ENCODE results near the gene TCIRG1.

TCIRG1 gene

GRCh38 chr11:68096962-68097361, 58.1 kb downstream of the TCIRG1 start:
- no peak for DNase-seq
- intact Hi-C loops (cut with DNase I; ENCODE audit: low total_unique reads) = no loop called here
- no peaks in the 10 kb centered on the region for H3K4me1 ChIP-seq
- H3K4me3 ChIP-seq = no peak overlapping the region
- no peak overlapping the region for H3K27ac ChIP-seq
- H3K27me3 ChIP-seq = no peaks in the 10 kb centered on the region
- H3K9me3 ChIP-seq = no peaks in the 10 kb centered on the region
- H3K36me3 ChIP-seq = no peaks in the 10 kb centered on the region
- TF ChIP-seq CTCF (IDR thresholded peaks at IDR 0.05) = no peak

- intact Hi-C loops (cut with DNase I; ENCODE audit: low total_unique reads) = no loop called here
- no peaks in the 10 kb centered on the region for H3K36me3 ChIP-seq
- H3K4me1 ChIP-seq = no peaks in the 10 kb centered on the region
- no peak for DNase-seq
- H3K27me3 ChIP-seq = no peaks in the 10 kb centered on the region
- no peak overlapping the region for H3K4me3 ChIP-seq
- H3K27ac ChIP-seq = no peak overlapping the region
- no peaks in the 10 kb centered on the region for H3K9me3 ChIP-seq
- TF ChIP-seq CTCF (IDR thresholded peaks at IDR 0.05) = no peak
Measured at GRCh38 chr11:68099057-68099456, 60.2 kb downstream of the TCIRG1 start.

GRCh38 chr11:68099474-68100405, 60.9 kb downstream of the TCIRG1 start:
- Histone ChIP-seq H3K4me3 (no peak overlapping the region), H3K4me1 (no peaks in the 10 kb centered on the region), H3K27me3 (no peaks in the 10 kb centered on the region), H3K36me3 (no peaks in the 10 kb centered on the region), H3K27ac (no peak overlapping the region), H3K9me3 (no peaks in the 10 kb centered on the region)
- no peak for TF ChIP-seq CTCF (IDR thresholded peaks at IDR 0.05)
- no peak for DNase-seq
- intact Hi-C loops (cut with DNase I; ENCODE audit: low total_unique reads) = no loop called here

Data from tibial artery (tissue), 4 donors.